ENCODE data around the gene STPG3.

- no peak for TF ChIP-seq CTCF (IDR thresholded peaks at IDR 0.05; ENCODE audit: insufficient read depth, low read length)
- TF ChIP-seq POLR2AphosphoS5 (IDR thresholded peaks at IDR 0.05; ENCODE audit: low read depth) = no peak
- no peak for TF ChIP-seq REST (IDR thresholded peaks at IDR 0.05; ENCODE audit: insufficient replicate concordance, low read depth)
- TF ChIP-seq GABPA (IDR thresholded peaks at IDR 0.05; ENCODE audit: low read depth) = no peak
Observed at GRCh38 chr9:137253717-137254623, 2.9 kb downstream of the STPG3 start.
